HG03432 (cell line): Measurements from ENCODE around the gene PPP1R12A.
"Not testable (repeated sequence)": the region's sequence is repeated elsewhere in the genome, so short reads cannot be mapped to it uniquely, and the experiment has no call there.

ENCODE experiments used
- ATAC-seq: cut with Tn5 transposase; IDR thresholded peaks from one replicate; pipeline ENCODE4 v1.9.1; 2021; ENCODE audit warnings: mild to moderate bottlenecking, moderate library complexity; ENCODE audit not compliant: unreplicated experiment

The PPP1R12A gene

GRCh38 chr12:79897617-79898016 is 37.3 kb downstream of the PPP1R12A start:
- no peak for ATAC-seq

GRCh38 chr12:79895804-79896203 is 39.1 kb downstream of the PPP1R12A start:
- no peak for ATAC-seq

- ATAC-seq = no peak
These were observed 39.8 kb downstream of the PPP1R12A start for GRCh38 chr12:79895071-79895470.

GRCh38 chr12:79891506-79892162 is 43.3 kb downstream of the PPP1R12A start:
- no peak for ATAC-seq

GRCh38 chr12:79887890-79888289 is 47.0 kb downstream of the PPP1R12A start:
- ATAC-seq = no peak

- ATAC-seq = peak; percentile 73
These were observed 47.9 kb downstream of the PPP1R12A start for GRCh38 chr12:79886917-79887519.

GRCh38 chr12:79885911-79886490 is 48.9 kb downstream of the PPP1R12A start:
- no peak for ATAC-seq

GRCh38 chr12:79884401-79885006 is 50.4 kb downstream of the PPP1R12A start:
- no peak for ATAC-seq

- ATAC-seq = no peak
These were observed 51.7 kb downstream of the PPP1R12A start for GRCh38 chr12:79883216-79883615.

- ATAC-seq = no peak
These were observed 53.5 kb downstream of the PPP1R12A start for GRCh38 chr12:79881351-79881750.

GRCh38 chr12:79878506-79878905 is 56.4 kb downstream of the PPP1R12A start:
- not testable (repeated sequence) for ATAC-seq

GRCh38 chr12:79877246-79877645 is 57.7 kb downstream of the PPP1R12A start:
- ATAC-seq = no peak

GRCh38 chr12:79874665-79875064 is 60.2 kb downstream of the PPP1R12A start:
- ATAC-seq = no peak

- peak; percentile 72 for ATAC-seq
These were observed 61.7 kb downstream of the PPP1R12A start for GRCh38 chr12:79873201-79873600.

- no peak for ATAC-seq
These were observed 63.3 kb downstream of the PPP1R12A start for GRCh38 chr12:79871621-79872020.

GRCh38 chr12:79870916-79871315 is 64.0 kb downstream of the PPP1R12A start:
- ATAC-seq = no peak

- ATAC-seq = no peak
These were observed 75.3 kb downstream of the PPP1R12A start for GRCh38 chr12:79859646-79860045.

- no peak for ATAC-seq
These were observed 76.4 kb downstream of the PPP1R12A start for GRCh38 chr12:79858518-79858917.

- ATAC-seq = no peak
These were observed 77.2 kb downstream of the PPP1R12A start for GRCh38 chr12:79857675-79858074.

- no peak for ATAC-seq
These were observed 84.1 kb downstream of the PPP1R12A start for GRCh38 chr12:79850610-79851299.

GRCh38 chr12:79848339-79848738 is 86.6 kb downstream of the PPP1R12A start:
- ATAC-seq = no peak
